HT-29 (cell line): Measurements from ENCODE around the gene SNX20. TPM values are rescaled to one million over a fixed set of nuclear protein-coding genes. Genes with fewer than 3 reads are reported as not detected.

Experiments
- DNase-seq: peaks from one replicate; pipeline ENCODE4 v3.0.0-alpha.2; 2015; ENCODE audit warnings: low spot score
- total RNA-seq: library from RNA; depleted of rRNA; stranded (reverse); fragments of >200 nt; shearing (Covaris generic); gene quantifications from 2 replicates; pipeline ENCODE4 v1.2.3, GENCODE V29; 2014

The SNX20 gene
- total RNA-seq, 1 experiment from 2014 or later: 0.23 TPM

DNA sequence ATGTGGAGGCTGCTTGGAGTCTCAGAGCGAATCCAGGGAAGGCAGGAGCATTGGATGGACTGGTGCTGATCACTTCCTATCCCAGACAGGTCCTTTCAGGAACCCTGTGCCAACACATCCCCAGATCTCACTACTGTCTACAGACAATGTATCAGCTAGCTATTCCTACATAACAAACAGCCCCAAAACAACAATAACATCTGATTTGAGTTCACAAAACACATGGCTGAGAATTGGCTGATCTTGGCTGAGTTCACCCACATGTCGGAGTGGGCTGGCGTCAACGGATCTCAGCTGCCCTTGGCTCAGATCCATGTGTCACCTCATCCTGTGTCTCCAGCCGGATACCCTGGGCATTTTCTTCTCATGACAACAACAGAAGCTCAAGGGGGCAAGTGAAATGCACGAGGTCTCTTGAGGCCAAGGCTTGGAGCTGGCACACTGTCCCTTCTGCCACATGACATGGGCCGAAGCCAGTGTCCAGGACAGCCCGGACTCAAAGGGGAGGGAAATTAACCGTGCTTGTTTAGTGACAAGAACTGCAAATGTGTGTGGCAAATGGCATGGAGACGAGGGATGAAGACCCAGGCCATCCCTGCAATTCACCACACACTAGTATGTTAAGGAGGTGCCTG lies 18.7 kb downstream of the SNX20 start:
- no peak for DNase-seq

- DNase-seq: no peak
These were observed 21.3 kb downstream of the SNX20 start for GRCh38 chr16:50659806-50660205.

DNA sequence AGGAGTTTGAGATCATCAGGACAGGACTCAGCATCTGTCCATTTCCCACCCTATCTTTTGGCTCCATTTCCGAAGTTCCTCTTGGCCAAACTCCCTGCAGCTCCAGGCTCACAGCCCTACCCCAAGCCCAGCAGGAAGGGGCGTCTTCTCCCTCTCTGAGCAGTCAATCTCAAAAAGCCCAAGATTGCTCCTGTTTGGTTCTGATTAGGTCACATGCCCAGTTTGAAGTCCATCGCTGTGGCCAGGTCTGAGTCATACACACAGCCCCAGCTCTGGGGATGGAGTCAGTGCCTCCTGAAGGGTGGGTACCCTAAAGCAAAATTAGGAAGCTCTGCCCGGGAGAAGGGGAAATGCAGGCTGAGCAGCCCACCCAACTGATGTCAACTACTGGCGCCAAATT lies 23.9 kb downstream of the SNX20 start:
- DNase-seq: no peak

DNA sequence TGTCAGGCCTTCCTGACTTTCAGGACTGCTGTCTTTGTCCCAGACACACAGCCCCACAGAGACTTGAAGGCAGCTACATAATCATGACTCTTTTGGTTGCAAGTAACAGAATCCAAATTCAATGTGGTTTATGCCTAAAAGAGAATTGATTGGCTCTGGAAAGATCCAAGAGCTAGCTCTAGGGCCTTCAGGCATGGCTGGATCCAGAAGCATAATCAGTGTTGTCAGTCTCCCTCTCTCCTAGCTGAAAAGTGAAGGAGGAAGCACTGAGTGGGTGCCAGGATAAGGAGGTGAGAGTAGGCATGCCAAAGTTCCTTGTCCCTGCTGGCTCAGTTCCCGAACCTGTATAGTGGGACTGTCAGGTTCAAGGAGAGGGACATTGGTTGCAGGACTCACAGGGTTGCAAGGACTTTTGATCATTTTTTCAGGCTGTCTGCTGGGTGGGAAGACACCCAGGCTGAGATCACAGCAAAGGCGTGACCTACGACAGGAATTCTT lies 25.5 kb downstream of the SNX20 start:
- DNase-seq: no peak

DNA sequence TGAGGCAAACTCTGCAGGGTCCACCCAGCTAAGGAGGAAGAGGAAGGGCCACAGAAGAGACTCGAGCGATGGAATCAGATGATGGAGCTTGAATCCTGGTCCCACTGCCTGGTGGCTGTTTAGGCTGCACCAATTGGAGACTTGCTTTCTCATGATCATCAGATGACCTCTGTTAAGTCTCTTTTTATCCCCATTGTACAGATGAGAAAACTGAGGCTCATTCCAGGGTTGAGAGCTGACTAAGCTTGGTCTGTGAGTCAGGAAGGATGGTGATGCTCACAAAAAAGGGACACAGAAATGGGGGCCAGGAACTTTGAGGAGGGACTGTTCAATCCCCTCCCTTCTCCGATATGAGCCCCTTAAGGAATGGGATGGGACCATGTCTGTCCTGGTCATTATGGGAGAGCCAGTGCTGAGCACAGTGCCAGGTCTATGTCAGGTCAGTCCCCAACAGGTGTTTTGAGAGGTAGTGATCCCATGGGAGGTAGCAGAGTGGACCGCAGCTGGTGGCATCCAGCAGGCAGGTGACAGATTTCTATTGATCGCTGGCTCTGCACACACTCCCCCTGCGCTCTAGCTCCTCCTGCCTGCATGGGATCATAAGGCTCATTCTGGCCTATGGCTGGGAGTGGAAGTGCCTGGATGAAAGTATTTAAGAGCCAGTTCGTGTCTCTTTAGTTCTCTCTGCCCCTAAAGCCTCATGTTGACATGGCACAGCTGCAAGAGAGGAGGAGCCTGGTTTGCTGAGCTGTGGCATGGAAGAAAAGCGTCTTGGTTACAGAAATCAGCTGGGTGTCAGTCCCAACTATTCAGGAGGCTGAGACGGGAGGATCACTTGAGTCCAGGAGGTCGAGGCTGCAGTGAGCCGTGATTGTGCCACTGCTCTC lies 27.2 kb downstream of the SNX20 start:
- no peak for DNase-seq

DNA sequence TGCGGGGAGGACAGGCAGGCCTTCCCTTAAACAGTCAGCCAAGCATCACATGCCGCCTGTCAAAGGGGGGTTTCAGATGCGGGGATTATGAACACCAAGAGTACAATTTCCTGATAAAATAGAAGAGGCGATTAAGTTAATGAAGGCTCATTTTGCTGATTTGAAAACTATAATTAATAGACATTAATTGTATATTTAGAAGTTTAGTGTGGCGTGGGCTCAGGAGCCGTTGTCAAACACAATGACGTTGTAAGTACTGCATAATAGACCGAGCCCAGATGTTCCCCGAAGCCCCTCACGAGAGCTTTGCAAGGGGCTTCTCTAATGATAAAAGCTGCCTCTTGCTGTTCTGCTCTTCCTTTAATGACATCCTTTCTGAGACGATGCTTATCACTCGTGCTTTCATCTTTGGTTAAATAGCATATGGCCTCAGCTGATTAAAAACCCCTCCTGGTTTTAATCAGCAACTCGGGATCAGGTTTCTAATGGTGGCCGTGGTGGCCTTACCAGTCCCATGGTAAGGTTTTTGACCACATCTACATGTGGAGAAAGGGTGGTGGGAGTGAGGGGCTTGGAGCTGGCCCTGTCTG lies 28.2 kb downstream of the SNX20 start:
- no peak for DNase-seq

DNA sequence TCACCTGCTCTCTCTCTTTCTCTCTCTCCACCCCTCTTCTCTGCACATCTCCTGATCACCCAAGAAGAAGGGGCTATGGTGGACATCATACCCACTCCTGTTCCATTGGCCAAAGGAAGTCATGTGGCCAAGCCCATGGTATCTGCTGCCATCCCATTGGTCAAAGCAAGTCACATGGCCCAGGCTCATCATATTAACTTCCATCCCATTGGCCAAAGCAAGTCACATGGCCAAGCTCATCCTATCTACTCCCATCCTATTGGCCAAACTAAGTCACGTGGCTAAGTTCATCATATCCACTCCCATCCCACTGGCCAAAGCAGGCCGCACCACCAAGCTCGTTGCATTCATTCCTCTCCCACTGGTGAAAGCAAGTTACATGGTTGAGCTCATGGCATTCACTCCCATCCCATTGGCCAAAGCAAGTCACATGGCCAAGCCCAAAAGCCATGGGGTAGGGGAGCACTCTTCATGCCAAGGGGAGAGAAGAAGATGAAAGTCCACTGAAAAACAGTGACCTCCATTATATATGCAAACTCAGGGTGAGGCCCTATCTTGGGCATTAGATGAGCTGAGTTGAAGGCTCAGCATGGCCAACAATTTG lies 29.2 kb downstream of the SNX20 start:
- DNase-seq: no peak

DNA sequence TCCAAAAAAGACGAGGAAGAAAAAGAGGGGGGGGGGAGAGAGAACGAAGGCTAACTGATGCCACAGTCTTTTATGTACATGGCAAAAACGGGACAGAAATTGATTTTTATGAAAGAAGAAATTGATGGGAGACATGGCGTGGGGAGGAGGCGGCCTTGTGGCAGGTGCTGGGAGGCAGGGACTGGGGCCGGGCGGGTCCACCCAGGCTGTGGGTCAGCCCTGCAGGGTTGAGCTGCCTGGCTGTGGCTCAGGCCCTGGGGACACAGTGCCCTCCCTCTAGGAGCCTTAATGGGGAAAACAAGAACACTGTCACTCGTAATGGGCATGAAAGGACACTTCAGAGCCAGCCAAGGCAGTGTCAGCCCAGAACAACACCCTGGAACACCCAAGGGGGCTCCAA lies 34.8 kb downstream of the SNX20 start:
- DNase-seq: no peak

- DNase-seq: no peak
These were observed 35.4 kb downstream of the SNX20 start for GRCh38 chr16:50645563-50646220.

DNA sequence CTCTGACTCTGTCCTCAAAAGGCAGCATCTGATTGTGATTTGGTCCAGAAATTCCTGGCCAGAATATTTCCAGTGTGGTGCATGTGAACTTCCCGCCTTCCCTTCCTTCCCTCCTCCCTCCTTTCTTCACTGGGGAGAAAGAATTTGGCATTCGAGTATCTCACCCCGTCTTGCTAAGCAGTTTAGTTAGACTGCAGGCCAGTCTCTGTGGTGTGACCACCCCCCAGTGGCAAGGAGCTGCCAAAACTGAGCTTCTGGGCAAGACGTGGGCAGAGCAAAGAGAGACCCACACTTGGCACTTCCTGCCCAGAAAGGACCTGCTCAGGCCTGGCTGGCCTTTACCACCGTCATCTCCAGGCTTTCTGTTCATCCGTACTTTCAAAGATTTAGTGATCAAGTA lies 36.4 kb downstream of the SNX20 start:
- no peak for DNase-seq

- no peak for DNase-seq
These were observed 36.9 kb downstream of the SNX20 start for GRCh38 chr16:50644245-50644644.

GRCh38 chr16:50643192-50643591 lies 37.9 kb downstream of the SNX20 start:
- DNase-seq: no peak

- no peak for DNase-seq
These were observed 38.8 kb downstream of the SNX20 start for GRCh38 chr16:50642349-50642748.

- DNase-seq: no peak
These were observed 39.3 kb downstream of the SNX20 start for GRCh38 chr16:50641818-50642187.

DNA sequence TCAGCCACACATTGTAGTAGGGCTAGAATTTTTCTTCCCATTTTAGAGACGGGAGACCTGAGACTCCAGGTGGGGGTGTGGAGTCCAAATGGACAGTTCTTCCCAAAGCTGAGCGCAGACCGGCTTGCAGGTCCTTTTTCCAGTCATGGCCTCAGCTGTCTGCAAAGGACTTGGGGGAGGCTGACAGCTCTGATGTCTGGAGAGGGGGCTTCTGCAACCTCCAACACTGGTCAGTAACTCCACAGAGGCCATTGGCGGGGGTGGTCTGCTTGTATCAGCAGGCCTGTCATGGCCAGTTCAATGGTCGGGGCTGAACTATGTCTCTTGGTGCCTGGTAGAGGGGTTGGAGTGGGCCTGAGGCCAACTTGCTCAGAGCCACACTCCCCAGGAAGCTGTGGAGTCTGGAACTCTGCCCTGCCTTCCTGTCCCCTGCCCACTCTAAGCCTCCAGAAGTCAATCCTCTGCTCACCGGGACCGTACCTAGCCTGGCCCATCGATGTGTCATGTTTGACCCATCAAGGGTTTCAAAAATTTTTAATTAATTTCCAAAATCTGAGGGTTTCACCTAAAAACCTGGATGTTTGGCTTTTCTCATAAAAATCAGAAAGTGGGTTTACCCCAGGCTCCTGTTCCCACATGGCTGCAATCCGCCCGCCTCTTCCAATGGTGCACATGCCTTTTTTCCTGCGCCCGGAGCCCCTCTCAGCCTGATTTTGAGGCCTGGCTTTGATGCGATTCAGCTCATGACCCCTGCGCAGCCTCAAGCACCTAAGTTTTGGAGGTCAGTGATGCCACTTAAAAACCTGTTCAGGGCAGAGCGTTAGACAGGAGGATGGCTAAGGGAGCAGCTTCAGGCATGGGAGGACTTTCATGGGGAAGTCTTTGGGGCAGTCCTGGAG lies 39.9 kb downstream of the SNX20 start:
- no peak for DNase-seq

DNA sequence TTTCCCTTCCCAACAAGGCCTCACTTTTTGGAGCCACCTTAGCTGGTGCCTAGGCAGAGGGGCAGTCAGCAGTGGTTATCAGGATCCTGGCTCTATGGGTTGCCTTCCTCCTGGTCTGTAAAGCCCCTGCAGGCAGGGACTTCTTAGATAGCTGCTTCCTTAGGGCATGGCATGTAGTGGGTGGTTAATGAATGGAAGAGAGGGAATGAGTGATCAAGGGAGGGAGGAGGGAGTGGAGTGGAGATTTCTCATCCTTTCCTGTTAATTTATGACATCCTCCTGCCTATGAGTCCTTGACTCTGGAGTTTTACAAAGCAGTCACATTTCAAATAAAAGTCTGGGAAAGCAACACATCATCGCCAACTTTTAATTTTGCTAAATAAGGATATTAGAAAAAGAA lies 40.7 kb downstream of the SNX20 start:
- no peak for DNase-seq

DNA sequence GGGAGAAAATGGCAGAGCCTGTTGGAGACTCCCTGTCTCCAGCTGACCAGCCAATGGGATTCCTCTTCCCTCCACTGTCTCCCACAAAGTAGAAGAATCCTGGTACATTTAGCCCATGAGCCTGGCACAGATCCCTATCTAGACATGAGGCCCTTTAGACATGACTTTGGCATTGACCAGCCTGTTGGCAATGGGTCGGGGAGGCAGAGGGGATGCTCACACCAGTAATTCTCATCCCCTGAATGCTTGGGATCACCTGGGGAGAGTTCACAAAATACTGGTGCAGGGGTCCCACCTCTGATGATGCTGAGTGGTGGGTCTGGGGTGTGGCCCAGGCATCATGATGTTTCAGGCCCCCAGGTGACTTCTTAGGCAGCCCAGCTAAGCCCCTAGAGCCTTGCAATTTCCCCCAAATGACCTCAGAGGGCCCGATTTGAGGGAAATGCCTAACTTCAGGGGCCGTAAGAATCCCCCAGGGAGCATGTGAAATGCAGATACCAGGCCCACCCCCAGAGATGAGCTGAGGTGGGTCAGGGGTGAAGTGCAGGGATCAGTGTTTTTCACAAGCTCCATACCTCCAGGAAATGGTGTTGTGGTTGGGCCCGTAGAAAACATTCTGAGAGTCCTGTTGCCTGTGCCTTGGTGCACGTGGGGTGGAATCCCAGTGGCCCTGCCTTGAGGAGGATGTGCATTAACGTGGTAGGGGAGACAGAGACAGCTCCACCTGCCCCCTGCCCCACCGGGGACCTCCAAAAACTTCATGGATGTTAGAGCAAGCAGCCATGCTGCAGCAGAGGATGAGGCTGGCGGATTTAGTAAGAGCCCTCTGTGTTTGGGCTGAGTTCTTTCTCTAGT lies 42.1 kb downstream of the SNX20 start:
- no peak for DNase-seq

- DNase-seq: no peak
These were observed 43.2 kb downstream of the SNX20 start for GRCh38 chr16:50637716-50638602.
